HG03159 (cell line): ENCODE measurements around the gene WBP1L.
"Not testable (repeated sequence)": the region's sequence is repeated elsewhere in the genome, so short reads cannot be mapped to it uniquely, and the experiment has no call there.

ENCODE experiments used
- ATAC-seq: cut with Tn5 transposase; IDR thresholded peaks from one replicate; pipeline ENCODE4 v1.9.1; 2021; ENCODE audit warnings: mild to moderate bottlenecking, moderate library complexity; ENCODE audit not compliant: unreplicated experiment

WBP1L gene

GRCh38 chr10:102721954-102722353, 21.8 kb upstream of the WBP1L start:
- no peak for ATAC-seq

GRCh38 chr10:102723989-102724388, 19.8 kb upstream of the WBP1L start:
- no peak for ATAC-seq

GRCh38 chr10:102726274-102726673, 17.5 kb upstream of the WBP1L start:
- ATAC-seq: no peak

- no peak for ATAC-seq
These were observed 16.5 kb upstream of the WBP1L start for GRCh38 chr10:102727037-102727818.

- no peak for ATAC-seq
These were observed 14.4 kb upstream of the WBP1L start for GRCh38 chr10:102729029-102730026.

- no peak for ATAC-seq
These were observed 12.4 kb upstream of the WBP1L start for GRCh38 chr10:102731222-102731800.

- ATAC-seq: no peak
These were observed 11.1 kb upstream of the WBP1L start for GRCh38 chr10:102732661-102733060.

GRCh38 chr10:102735065-102735562, 8.6 kb upstream of the WBP1L start:
- ATAC-seq: no peak

- ATAC-seq: no peak
These were observed 5.0 kb upstream of the WBP1L start for GRCh38 chr10:102738692-102739121.

- no peak for ATAC-seq
These were observed 3.5 kb upstream of the WBP1L start for GRCh38 chr10:102740229-102740628.

GRCh38 chr10:102741726-102742237, 2.0 kb upstream of the WBP1L start:
- no peak for ATAC-seq

GRCh38 chr10:102742313-102742712, 1.4 kb upstream of the WBP1L start:
- not testable (repeated sequence) for ATAC-seq

- peak; percentile 2 for ATAC-seq
These were observed 615 bp upstream of the WBP1L start for GRCh38 chr10:102743078-102743587.

GRCh38 chr10:102744374-102745051, 765 bp downstream of the WBP1L start:
- ATAC-seq: no peak

- ATAC-seq: no peak
These were observed 1.4 kb downstream of the WBP1L start for GRCh38 chr10:102745157-102745556.

GRCh38 chr10:102752266-102752930, 8.7 kb downstream of the WBP1L start:
- no peak for ATAC-seq

- ATAC-seq: no peak
These were observed 9.4 kb downstream of the WBP1L start for GRCh38 chr10:102752934-102753664.

GRCh38 chr10:102753718-102754117, 10.0 kb downstream of the WBP1L start:
- no peak for ATAC-seq

- ATAC-seq: no peak
These were observed 13.6 kb downstream of the WBP1L start for GRCh38 chr10:102757323-102757722.
